ENCODE results near the gene FGA.
"Not testable (repeated sequence)": the region's sequence is repeated elsewhere in the genome, so short reads cannot be mapped to it uniquely, and the experiment has no call there.

The FGA gene

DNA sequence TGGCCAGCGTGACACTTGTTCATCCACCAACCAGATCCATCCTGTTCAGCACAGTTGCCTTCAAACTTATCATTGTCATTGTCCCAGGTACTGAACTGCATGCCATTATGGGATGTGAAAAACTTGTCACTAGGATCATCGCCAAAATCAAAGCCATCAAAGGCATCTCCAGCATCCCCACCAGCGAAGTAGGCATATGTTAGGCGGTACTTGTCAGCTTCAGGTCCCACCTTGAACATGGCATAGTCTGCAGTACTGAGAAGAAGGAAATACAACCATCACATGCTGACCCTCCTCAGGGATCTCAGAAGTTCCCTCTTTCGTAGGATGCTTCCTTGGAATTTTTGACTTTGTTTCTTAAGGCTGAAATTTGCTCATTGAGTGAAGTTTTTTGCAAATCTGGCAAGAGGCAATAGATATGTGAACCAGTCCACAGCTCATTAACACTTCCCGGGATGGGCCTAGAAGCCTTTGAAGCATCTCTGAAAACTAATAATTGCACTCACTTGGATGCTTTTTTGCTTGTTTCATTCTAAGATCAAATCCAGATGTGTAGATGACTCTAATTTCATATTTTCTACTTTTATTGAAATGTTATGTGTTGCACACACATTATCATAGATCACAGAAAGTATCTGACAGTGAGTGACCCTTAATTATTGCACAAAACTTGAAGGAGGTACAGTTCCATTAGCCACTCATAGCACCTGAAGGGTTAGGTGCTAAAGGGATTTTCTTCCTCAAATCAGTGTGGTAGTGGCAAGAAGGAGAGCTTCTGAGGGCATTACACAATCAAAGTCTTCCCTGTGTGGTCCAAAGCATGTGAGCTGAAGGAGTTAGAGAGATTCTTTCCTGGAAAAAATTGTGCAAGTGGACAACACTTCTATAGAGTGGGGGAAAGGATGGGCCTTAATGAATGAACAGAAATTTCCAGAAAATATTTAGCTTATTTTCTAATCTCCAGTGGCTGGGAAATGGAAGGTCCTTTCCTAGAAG lies 16.5 kb upstream of the FGA start:
- no peak for DNase-seq (ENCODE audit: low spot score)

DNA sequence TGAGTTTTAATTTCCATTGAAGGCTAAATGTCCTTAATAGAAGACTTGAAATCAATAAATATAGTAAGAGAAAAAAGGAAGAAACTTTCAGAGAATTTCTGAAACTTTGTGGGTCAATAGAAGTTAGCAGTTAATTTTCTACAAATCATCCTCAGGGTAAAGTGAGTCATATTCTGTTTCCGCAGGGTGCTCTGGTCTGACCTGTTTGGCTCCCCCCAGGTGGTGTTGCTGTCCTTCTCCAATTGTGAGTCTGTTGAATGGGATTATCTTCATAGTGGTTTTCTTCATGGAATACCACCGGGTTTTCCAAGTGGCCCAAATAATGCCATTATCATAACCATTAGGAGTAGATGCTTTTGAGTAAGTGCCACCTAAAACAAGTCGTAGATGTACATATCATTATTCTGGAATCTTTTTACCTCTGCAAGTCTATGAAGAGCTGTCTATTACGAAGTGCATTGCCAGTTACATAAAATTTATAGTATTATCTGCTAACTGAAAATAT lies 14.2 kb upstream of the FGA start:
- no peak for DNase-seq (ENCODE audit: low spot score)

DNA sequence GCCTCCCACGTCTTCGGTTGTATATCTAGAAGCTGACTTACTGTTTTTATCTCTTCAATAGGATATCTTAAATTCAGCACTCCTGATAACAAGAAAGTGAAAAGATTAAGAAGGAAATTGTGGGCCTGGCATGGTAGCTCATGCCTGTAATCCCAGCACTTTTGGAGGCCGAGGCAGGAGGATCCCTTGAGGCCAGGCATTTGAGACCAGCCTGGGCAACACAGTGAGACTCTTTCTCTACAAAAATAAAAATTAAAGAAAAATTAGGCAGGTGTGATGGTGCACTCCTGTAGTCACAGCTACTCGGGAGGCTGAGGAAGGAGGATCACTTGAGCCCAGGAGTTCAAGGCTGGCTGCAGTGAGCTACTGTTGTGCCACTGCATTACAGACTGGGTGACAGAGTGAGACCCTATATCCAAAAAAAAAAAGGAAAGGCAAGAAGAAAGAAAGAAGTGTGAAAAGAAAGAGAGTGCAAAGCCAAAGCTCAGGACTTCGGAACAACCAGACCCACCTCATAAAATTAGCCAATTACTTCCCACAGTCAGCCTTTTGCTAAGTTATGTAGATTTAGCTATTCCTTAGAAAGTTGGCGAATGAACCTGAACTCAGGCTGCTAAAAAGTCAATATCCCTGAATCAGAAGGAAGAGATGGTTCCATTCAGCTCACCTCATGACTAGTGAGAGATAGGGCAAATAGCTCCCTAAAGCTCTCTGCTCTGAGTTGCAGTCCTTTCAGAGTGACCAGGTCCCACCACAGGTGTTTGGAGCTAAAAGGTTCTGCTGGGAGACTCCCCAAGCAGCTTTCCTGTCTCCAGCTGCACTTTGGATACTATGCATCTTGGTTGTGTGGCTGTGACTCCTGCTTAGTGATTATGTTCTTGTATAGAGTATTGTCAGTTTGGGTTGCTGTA lies 12.7 kb upstream of the FGA start:
- DNase-seq (ENCODE audit: low spot score) = no peak

DNA sequence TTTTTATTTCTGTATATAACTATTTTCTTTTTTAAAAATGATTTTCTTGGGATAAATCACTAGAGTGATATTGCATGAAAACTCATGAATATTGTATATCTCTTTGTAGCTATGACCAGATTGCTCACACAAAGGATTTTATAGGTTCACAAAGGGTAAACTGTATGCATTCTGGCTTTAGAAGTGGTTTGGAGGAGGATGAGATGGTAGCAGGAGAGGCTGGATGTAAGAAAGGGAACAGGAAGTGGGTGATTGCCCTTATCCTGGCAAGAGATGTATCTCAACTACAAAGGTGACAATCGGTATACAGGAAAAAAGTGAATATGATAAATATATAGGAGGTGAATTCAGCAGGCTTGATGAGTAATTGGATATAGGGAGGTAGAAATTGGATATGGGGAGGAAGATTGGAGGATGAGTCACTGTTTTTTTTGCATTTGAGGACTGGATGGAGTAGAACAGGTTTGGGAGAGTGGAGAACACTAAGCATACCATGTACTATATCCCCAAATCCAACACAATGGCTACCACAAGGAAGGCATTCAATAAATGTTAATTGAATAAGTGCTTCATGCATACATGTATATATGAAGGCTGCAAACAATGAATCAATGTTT lies 12.0 kb upstream of the FGA start:
- peak; percentile 36 for DNase-seq (ENCODE audit: low spot score)

DNA sequence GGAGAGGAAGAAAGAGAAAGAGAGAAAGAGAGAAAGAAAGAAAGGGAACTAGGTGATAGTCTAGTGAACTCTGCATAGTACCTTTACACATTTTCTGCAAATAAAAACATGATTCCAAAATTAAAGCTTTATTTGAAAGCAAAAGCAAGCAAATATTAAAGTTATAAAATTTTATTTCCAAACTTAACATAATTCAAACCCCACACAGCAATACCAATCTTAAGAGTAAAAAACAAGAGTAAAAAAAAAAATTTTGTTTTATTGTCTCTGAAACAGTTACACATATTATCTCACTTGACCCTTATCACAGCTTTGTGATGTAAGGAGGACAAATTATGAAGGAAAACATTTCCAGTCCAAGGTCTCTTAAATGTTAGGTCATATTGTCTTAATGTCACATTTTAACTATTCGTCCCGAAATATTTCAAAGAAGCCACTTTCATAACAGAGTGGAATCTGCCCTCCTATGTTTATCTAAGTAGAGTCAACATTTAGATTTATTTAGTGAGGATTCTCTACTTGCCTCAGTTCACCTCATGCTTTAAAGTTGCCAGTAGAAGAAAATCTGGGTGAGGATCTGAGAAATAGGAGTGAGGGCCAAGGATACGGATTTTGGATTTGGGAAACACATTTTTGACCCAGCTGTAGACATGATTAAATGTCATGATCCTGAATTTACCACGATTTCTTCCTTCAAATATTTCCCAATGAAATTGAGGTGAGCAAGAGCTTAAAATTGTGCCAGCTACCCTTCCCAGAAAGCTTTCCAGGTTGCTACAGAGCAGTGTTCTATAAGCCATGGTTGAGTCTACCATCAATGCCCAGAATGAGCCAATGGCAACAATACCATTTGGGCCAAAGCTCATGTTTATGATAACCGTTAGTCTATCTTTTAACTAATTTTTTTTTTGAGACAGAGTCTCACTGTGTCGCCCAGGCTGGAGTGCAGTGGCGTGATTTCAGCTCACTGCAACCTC lies 7.5 kb upstream of the FGA start:
- DNase-seq (ENCODE audit: low spot score) = no peak

DNA sequence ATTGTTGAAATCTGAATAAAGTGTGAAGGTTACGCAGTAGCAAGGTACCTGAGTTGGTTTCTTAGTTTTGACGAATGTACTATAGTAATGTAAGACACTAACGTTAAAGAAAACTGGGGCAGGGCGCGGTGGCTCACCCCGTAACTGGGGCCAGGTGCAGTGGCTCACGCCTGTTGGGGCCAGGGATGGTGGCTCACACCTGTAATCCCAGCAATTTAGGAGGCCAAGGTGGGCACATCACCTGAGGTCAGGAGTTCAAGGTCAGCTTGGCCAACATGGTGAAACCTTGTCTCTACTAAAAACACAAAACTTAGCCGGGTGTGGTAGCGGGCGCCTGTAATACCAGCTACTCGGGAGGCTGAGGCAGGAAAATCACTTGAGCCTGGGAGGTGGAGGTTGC lies 6.7 kb upstream of the FGA start:
- DNase-seq (ENCODE audit: low spot score) = not testable (repeated sequence)

DNA sequence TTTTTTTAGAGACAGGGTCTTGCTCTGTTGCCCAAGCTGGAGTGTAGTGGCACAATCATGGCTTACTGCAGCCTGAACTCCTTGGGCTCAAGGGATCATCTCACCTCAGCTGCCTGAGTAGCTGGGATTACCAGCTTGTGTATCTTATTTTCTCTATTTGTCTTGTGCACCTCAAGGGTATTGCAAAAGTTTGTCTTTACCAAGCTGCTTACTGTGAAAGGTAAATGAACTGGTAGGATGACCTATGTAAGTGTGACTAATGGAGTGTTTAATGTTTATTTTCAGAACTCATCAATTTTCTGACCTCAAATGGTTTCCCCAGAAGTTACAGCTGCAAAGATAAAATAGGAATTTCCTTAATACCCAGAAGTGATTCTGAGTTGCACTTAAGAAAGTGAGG lies 5.3 kb upstream of the FGA start:
- no peak for DNase-seq (ENCODE audit: low spot score)

DNA sequence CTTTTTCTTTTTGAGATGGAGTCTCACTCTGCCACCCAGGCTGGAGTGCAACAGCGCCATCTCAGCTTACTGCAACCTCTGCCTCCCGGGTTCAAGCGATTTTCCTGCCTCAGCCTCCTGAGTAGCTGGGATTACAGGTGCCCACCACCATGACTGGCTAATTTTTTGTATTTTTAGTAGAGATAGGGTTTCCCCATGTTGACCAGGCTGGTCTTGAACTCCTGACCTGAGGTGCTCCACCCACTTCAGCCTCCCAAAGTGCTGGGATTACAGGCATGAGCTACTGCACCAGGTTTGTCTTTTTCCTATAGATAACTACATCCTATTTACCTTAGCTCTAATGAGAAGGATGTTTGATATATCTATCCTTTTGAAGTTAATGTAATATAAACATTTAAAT lies 3.8 kb upstream of the FGA start:
- not testable (repeated sequence) for DNase-seq (ENCODE audit: low spot score)

DNA sequence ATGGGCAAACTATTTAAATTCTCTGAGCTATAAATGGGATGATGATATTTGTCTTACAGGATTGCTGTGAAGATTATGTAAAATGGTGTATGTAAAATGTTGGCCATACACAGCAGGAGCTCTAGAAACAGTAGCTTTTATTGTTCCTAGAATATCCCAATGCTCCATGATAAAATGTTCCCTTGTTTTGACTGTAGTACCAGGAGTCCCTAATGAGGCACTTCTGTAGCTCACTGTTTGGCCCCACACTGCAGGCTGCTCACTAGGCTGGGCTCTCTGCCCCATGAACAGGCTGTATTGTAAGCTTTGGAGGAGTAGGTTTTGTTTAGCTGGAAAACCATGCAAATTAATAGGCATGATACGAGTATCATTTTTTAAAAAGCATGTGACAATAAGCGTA lies 3.3 kb upstream of the FGA start:
- no peak for DNase-seq (ENCODE audit: low spot score)

DNA sequence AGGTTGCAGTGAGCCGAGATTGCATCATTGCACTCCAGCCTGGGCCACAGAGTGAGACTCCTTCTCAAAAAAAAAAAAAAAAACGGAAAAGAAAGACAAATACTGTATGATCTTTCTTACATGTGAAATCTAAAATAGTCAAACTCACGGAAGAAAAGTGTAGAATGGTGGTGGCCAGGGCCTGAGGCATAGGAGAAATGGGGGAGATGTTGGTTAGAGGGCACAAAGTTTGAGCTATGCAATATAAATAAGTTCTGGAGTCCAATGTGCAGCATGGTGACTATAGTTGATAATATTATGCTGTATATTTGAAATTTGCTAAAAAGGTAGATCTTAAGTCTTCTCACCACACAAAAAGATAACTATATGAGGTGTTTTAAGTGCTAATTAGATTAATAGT lies 1.3 kb upstream of the FGA start:
- DNase-seq (ENCODE audit: low spot score) = no peak

DNA sequence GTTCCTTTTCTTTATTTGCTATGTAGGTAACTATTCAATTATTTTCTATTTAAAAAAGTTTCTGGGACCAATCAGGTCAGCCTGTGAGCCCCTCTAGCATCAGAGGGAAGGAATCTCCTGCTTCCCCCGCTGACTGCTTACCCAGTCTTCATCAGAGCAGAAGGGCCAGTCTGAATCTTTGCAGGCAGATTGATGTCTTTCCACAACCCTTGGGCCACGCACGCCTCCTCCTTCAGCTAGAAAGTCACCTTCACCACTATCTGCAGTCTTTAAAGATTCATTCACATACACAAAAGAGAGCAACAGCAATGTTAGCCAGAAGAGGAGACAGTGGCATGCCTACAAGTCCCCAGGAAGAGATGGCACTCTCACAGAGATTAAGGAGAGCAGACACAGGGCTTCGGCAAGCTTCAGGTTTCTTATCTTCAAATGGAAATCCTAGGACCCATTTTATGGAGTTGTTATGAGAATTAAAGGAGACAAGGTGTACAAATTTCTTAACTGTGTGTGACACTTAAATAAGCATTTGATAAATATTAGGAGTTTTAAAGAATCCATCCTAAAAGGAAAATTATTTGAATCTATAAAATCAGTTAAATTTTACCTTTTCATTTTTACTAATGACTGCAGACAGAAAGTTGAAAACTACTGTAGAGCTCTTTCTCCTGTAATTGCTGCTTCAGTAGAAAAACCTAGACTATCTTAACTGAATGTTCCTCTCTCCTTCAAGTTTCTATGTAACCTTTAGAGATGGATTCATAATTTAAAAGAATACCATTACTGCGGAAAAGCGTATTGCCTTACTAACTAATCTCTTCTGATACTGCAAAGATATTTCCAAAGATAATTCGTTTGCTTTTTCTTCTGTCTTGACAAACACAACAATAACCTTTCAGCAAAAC lies 995 bp downstream of the FGA start:
- DNase-seq (ENCODE audit: low spot score) = no peak

DNA sequence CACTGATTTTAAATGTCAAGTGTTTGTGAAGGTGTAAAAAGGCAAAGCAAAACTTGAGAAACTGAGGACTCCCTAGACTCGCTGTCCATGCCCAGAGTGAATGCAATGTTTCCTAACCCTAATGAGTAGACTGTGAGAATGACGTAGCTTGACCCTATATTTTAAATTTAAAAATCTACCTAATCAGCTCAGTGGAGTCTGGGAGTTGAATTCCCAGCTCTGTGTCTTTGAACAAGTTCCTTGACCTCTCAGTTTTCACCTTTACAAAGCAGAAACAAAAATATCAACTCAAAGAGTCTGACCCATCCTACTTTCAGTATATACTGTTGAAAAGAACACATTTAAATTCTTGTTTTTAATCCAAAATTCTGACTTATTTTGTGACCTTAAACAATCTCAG lies 2.3 kb downstream of the FGA start:
- no peak for DNase-seq (ENCODE audit: low spot score)

DNA sequence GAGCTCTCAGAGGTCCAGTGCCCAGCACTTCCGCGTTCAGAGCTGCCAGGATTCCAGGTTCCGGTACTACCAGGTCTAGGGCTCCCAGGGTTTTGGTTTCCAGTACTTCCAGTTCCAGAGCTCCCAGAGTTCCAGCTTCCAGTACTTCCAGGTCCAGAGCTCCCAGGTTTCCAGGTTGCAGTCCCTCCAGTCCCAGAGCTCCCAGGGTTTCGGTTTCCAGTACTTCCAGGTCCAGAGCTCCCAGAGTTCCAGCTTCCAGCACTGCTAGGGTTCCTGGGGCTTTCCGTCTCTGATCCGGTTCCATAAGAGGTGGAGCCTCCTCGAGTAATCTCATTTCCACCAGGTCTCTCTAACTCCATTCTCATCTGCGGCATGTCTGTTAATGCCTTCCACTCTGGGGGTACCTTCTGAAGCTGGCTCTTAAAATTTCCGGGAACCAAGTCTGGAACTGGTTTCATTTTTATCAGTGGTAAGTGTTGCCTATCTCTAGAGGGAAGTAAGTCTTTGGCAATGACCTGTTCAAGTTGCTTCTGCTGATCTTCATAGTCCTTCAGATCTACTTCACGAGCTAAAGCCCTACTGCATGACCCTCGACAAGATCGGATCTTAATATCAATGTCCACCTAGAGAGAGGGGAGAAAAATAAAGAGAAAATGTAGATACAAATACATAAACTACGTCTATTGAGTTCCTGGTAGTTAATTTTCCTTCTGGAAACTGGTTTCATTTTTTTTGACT lies 4.1 kb downstream of the FGA start:
- DNase-seq (ENCODE audit: low spot score) = no peak

DNA sequence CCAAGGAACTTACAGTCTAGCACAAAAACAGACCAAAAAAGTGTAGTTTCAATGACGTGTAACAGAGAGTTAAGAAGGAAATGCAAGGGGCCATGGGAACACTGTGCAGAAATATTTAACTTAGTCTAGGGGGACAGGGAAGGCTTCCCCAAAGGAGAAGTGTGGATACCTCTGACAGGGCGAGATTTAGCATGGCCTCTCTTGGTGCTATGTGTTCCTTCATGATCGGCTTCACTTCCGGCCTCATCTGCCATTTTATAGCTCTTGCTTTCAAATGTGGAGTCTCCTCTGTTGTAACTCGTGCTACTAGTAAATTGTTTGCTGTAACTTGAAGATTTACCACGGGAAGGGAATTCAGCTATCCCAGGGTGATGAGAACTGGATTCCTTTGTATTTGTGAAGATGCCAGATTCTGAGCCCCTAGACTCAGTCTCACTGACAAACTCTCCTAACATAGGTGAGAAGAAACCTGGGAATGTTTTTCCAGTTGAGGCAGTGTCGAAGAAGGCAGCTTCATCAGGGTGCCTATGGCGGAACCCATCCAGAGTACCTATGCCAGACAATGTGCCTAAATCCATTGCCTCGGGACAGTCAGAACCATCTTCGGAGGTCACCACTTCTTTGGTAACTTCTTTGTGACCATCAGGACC lies 5.0 kb downstream of the FGA start:
- no peak for DNase-seq (ENCODE audit: low spot score)

DNA sequence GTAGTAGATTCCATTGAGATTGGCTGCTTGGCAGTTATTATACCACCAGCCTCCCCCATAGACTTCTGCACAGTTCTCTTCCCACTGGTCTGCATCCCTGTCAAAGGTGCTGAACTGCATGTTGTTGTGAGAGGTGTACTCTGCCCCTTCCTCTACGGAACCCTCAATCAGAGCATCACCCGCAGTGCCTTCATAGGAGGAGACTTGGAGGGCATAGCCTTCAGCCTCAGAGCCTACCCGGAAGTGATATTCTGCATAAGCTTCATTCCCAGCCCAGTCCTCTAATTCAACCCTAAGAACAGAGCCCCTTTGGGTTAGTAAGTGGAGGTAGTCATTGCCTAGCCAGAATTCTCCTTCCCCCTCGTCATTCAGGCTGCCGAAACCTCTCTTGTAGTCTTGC lies 6.3 kb downstream of the FGA start:
- DNase-seq (ENCODE audit: low spot score) = no peak

DNA sequence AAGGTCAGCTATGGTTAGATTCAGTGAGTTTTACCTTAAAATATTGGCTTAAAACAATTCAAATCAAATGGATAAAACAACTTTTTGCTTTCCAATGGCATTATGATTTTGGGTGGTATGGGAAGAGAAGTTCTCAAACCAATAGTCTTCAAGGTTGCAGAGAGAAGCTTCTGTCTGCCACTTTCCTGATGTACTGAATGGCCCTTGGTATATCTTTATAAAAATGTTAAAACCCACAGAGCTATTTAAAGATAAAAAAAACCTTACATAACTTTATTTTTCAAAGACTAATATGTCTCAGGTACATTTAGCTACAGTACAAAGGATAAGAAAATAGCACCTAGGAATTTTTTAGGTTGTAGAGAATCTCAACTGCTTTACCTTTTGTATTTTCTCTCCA lies 6.9 kb downstream of the FGA start:
- DNase-seq (ENCODE audit: low spot score) = no peak

DNA sequence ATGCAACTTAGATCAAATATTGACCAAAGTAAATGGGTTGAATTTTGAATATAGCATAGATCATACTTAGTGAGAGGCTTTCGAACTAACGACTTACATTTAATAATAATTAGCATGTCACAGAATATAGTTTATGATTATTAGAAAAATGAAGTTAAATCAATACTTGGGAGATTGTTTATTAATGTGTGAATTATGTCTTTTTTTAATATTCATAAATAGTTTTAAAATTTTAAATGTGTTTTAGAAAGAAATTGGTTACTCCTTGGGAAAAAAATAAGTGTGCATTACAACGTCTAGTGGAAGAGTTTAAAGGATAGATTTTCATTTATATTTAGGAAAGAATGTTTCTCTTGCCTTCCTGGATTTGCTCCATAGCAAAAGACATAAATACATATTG lies 7.3 kb downstream of the FGA start:
- no peak for DNase-seq (ENCODE audit: low spot score)

DNA sequence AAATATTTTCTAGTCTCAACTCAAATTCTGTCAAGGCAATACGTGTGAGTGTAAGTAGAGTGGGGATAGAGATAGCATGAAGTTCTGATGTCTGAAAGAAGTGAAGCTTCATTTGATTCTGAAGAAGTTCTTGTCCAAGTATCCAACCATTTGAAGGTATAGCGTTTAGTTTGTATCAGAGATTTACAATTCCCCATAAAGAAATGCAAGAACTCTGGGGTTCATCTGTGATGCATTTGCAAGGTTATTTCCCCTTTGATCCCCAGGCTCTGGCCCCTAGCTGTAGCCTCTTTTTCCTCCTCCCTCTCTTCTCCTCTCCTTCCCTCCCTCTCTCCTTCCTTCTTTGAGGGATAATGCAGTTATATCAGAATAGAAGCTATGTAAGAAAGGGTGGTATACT lies 7.8 kb downstream of the FGA start:
- no peak for DNase-seq (ENCODE audit: low spot score)

DNA sequence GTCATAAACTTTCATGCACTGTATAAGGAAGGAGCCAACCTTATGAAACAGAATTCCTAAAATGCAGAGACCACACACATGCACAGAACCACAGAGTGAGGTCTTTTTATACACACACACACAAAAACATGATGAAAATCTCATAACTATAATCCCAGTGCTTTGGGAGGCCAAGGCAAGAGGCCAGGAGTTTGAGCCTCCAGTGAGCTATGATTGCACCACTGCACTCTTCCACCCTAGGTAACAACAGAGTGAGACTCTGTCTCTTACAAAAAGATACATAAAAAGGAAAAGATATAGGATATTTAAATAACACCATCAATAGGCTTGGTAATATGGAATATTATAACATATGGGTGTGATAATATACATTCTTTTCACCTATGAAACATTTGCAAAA lies 10.6 kb downstream of the FGA start:
- DNase-seq (ENCODE audit: low spot score) = no peak

Measured in SW480 (cell line).